GM18498 (cell line): Measurements from ENCODE around the gene TSPAN11.

Source experiments
- ATAC-seq: cut with Tn5 transposase; IDR thresholded peaks from one replicate; pipeline ENCODE4 v1.9.1; 2021; ENCODE audit warnings: mild to moderate bottlenecking, moderate library complexity; ENCODE audit not compliant: unreplicated experiment

TSPAN11 gene

GRCh38 chr12:31000751-31001150 lies 74.2 kb downstream of the TSPAN11 start:
- no peak for ATAC-seq

GRCh38 chr12:31001581-31002360 lies 75.2 kb downstream of the TSPAN11 start:
- no peak for ATAC-seq

GRCh38 chr12:31002361-31002725 lies 75.8 kb downstream of the TSPAN11 start:
- ATAC-seq = no peak

- no peak for ATAC-seq
Observed at GRCh38 chr12:31002999-31003398, 76.5 kb downstream of the TSPAN11 start.

- no peak for ATAC-seq
Observed at GRCh38 chr12:31003861-31004640, 77.5 kb downstream of the TSPAN11 start.

GRCh38 chr12:31004666-31005065 lies 78.1 kb downstream of the TSPAN11 start:
- no peak for ATAC-seq

GRCh38 chr12:31005256-31005943 lies 78.9 kb downstream of the TSPAN11 start:
- no peak for ATAC-seq

- no peak for ATAC-seq
Observed at GRCh38 chr12:31005944-31006361, 79.4 kb downstream of the TSPAN11 start.

- ATAC-seq = no peak
Observed at GRCh38 chr12:31006416-31007152, 80.0 kb downstream of the TSPAN11 start.

GRCh38 chr12:31007153-31007495 lies 80.6 kb downstream of the TSPAN11 start:
- ATAC-seq = no peak

- no peak for ATAC-seq
Observed at GRCh38 chr12:31007636-31008175, 81.2 kb downstream of the TSPAN11 start.

- no peak for ATAC-seq
Observed at GRCh38 chr12:31008241-31008761, 81.8 kb downstream of the TSPAN11 start.

GRCh38 chr12:31008961-31009840 lies 82.7 kb downstream of the TSPAN11 start:
- ATAC-seq = no peak

- no peak for ATAC-seq
Observed at GRCh38 chr12:31009976-31010375, 83.4 kb downstream of the TSPAN11 start.

GRCh38 chr12:31011336-31011735 lies 84.8 kb downstream of the TSPAN11 start:
- no peak for ATAC-seq

- peak; percentile 60 for ATAC-seq
Observed at GRCh38 chr12:31011746-31012566, 85.4 kb downstream of the TSPAN11 start.

GRCh38 chr12:31012567-31012891 lies 86.0 kb downstream of the TSPAN11 start:
- ATAC-seq = peak; percentile 6

- ATAC-seq = no peak
Observed at GRCh38 chr12:31015215-31015614, 88.7 kb downstream of the TSPAN11 start.

- ATAC-seq = no peak
Observed at GRCh38 chr12:31016057-31016456, 89.5 kb downstream of the TSPAN11 start.
